Measurements from ENCODE around the gene TRIM9. TPM values are rescaled to one million over a fixed set of nuclear protein-coding genes. Genes with fewer than 3 reads are reported as not detected.

The TRIM9 gene
- total and polyA plus RNA-seq, 4 experiments from 2014 or later = 0.05 to 0.55 (median 0.44) TPM; not detected in 1

GRCh38 chr14:51004801-51005526, 89.9 kb downstream of the TRIM9 start:
- intact Hi-C loops (cut with micrococcal nuclease) = no loop called here
- no peak for DNase-seq
- Histone ChIP-seq H3K9me3 (ENCODE audit: control insufficient read depth in 1 of 2, low read length in 2 of 2) (no peaks in the 10 kb centered on the region), H3K4me3 (ENCODE audit: low read length in 2 of 2) (no peak overlapping the region), H3K4me1 (ENCODE audit: insufficient read depth, low read length) (no peaks in the 10 kb centered on the region), H3K27me3 (ENCODE audit: insufficient read depth, low read length) (peaks cover 4% of the 10 kb centered on the region), H3K27ac (ENCODE audit: low read depth, low read length) (no peak overlapping the region), H3K36me3 (ENCODE audit: insufficient read depth, low read length) (no peaks in the 10 kb centered on the region)
- ChIA-PET CTCF (ENCODE audit: partially characterized antibody) (no interaction called here), POLR2A (ENCODE audit: partially characterized antibody) (no interaction called here)
- Mint-ChIP-seq H3K4me1 (no peaks in the 10 kb centered on the region), H3K27me3 (peaks cover 3 to 6% of the 10 kb centered on the region in 2 donors), H3K36me3 (no peaks in the 10 kb centered on the region), H3K9me3 (no peaks in the 10 kb centered on the region), H3K4me3 (no peak overlapping the region), H3K27ac (no peak overlapping the region)

- CTCF ChIA-PET (ENCODE audit: partially characterized antibody) = no interaction called here
Observed at GRCh38 chr14:51004352-51004800, 90.5 kb downstream of the TRIM9 start.

DNA sequence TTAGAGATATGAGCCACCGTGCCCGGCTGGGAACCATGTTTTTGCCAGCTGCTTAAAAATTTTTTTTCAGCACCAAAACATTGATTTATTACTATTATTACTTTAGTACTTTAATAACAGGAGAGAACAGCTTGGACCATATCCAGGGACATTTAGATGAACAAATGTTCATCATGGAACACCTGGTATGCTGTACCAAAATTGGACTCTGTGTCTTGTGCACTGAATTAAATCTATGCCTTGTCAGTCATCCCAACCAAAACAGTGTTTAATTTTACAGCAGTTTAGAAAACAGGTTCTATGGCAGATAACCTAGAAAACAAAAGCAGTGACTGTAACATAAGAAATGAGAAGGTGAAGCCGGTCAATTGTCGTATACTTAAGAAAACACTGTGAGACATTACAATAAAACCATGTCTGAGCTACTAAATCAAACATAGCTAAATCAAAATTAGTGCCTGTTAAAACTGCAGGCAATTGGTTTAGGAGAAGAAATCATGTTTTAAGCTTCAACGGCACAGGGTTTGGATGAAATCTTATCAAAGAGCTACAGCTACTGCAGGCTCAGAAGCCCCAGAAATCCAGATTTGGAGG, 92.4 kb downstream of the TRIM9 start:
- no peaks in the 10 kb centered on the region for H3K4me1 Mint-ChIP-seq
- no peaks in the 10 kb centered on the region for H3K9me3 Mint-ChIP-seq
- H3K27ac Mint-ChIP-seq = no peak overlapping the region
- no peaks in the 10 kb centered on the region for H3K4me1 ChIP-seq (ENCODE audit: insufficient read depth, low read length)
- H3K36me3 Mint-ChIP-seq = no peaks in the 10 kb centered on the region
- ChIA-PET POLR2A (ENCODE audit: partially characterized antibody) (no interaction called here), CTCF (ENCODE audit: partially characterized antibody) (no interaction called here)
- no peak overlapping the region for H3K4me3 ChIP-seq (ENCODE audit: low read length in 2 of 2)
- H3K4me3 Mint-ChIP-seq = no peak overlapping the region
- H3K36me3 ChIP-seq (ENCODE audit: insufficient read depth, low read length) = no peaks in the 10 kb centered on the region
- no peaks in the 10 kb centered on the region for H3K9me3 ChIP-seq (ENCODE audit: control insufficient read depth in 1 of 2, low read length in 2 of 2)
- H3K27ac ChIP-seq (ENCODE audit: low read depth, low read length) = no peak overlapping the region
- DNase-seq = no peak
- intact Hi-C loops (cut with micrococcal nuclease) = no loop called here
- H3K27me3 Mint-ChIP-seq = peaks cover 5 to 6% of the 10 kb centered on the region in 2 donors
- H3K27me3 ChIP-seq (ENCODE audit: insufficient read depth, low read length) = peaks cover 4% of the 10 kb centered on the region

More at GRCh38 chr14:51004352-51004800, 90.5 kb downstream of the TRIM9 start:
- H3K27me3 ChIP-seq (ENCODE audit: insufficient read depth, low read length) = peaks cover 4% of the 10 kb centered on the region
- intact Hi-C loops (cut with micrococcal nuclease) = no loop called here
- Mint-ChIP-seq H3K36me3 (no peaks in the 10 kb centered on the region), H3K9me3 (no peaks in the 10 kb centered on the region), H3K27ac (no peak overlapping the region), H3K4me1 (no peaks in the 10 kb centered on the region), H3K27me3 (peaks cover 3 to 6% of the 10 kb centered on the region in 2 donors), H3K4me3 (no peak overlapping the region)
- H3K9me3 ChIP-seq (ENCODE audit: control insufficient read depth in 1 of 2, low read length in 2 of 2) = no peaks in the 10 kb centered on the region
- H3K27ac ChIP-seq (ENCODE audit: low read depth, low read length) = no peak overlapping the region
- H3K4me3 ChIP-seq (ENCODE audit: low read length in 2 of 2) = no peak overlapping the region
- H3K4me1 ChIP-seq (ENCODE audit: insufficient read depth, low read length) = no peaks in the 10 kb centered on the region
- POLR2A ChIA-PET (ENCODE audit: partially characterized antibody) = no interaction called here
- no peak for DNase-seq
- no peaks in the 10 kb centered on the region for H3K36me3 ChIP-seq (ENCODE audit: insufficient read depth, low read length)

GRCh38 chr14:51000566-51000965, 94.3 kb downstream of the TRIM9 start:
- H3K4me1 ChIP-seq (ENCODE audit: insufficient read depth, low read length) = no peaks in the 10 kb centered on the region
- no peak overlapping the region for H3K27ac ChIP-seq (ENCODE audit: low read depth, low read length)
- Mint-ChIP-seq H3K27ac (no peak overlapping the region), H3K36me3 (no peaks in the 10 kb centered on the region), H3K27me3 (peaks cover 4% of the 10 kb centered on the region in 2 donors), H3K9me3 (no peaks in the 10 kb centered on the region), H3K4me1 (no peaks in the 10 kb centered on the region), H3K4me3 (no peak overlapping the region)
- no peak overlapping the region for H3K4me3 ChIP-seq (ENCODE audit: low read length in 2 of 2)
- intact Hi-C loops (cut with micrococcal nuclease) = no loop called here
- H3K36me3 ChIP-seq (ENCODE audit: insufficient read depth, low read length) = no peaks in the 10 kb centered on the region
- no peak for DNase-seq
- ChIA-PET POLR2A (ENCODE audit: partially characterized antibody) (interaction anchor here (1.0 kb wide), 1 partner anchor 12 kb away, joined by 3 read pairs; no protein-coding TSS in a partner anchor), CTCF (ENCODE audit: partially characterized antibody) (no interaction called here)
- H3K9me3 ChIP-seq (ENCODE audit: control insufficient read depth in 1 of 2, low read length in 2 of 2) = no peaks in the 10 kb centered on the region
- peaks cover 4% of the 10 kb centered on the region for H3K27me3 ChIP-seq (ENCODE audit: insufficient read depth, low read length)

DNA sequence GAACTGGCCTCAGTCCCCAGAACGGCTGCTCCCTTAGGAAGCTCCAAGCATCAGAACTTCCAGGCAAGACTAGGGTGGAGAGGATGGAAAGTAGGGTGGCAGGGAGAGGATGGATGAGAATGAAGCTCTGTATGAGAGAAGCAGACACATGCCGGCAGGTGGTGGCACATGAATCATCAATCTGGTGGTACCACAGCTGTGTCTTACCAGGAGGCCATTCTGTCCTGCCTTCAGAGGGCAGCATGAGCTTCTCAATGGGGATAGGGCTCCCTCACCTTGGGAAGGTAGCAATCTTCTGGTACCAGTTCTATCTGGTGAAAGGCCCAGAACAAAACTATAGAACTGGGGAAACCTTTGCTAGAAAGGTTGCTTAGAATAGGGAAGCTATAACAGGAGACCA, 95.2 kb downstream of the TRIM9 start:
- POLR2A ChIA-PET (ENCODE audit: partially characterized antibody) = interaction anchor here (1.0 kb wide), 1 partner anchor 11 kb away, joined by 3 read pairs; no protein-coding TSS in a partner anchor
- H3K4me3 Mint-ChIP-seq = no peak overlapping the region
- CTCF ChIA-PET (ENCODE audit: partially characterized antibody) = no interaction called here

GRCh38 chr14:50998612-50999011, 96.3 kb downstream of the TRIM9 start:
- no peaks in the 10 kb centered on the region for H3K9me3 ChIP-seq (ENCODE audit: control insufficient read depth in 1 of 2, low read length in 2 of 2)
- no peak overlapping the region for H3K27ac ChIP-seq (ENCODE audit: low read depth, low read length)
- no peak for DNase-seq
- Mint-ChIP-seq H3K27me3 (peaks cover 3 to 7% of the 10 kb centered on the region in 2 donors), H3K4me3 (no peak overlapping the region), H3K9me3 (no peaks in the 10 kb centered on the region), H3K36me3 (no peaks in the 10 kb centered on the region), H3K4me1 (no peaks in the 10 kb centered on the region), H3K27ac (no peak overlapping the region)
- CTCF ChIA-PET (ENCODE audit: partially characterized antibody) = no interaction called here
- POLR2A ChIA-PET (ENCODE audit: partially characterized antibody) = no interaction called here
- H3K27me3 ChIP-seq (ENCODE audit: insufficient read depth, low read length) = peaks cover 4% of the 10 kb centered on the region
- no peak overlapping the region for H3K4me3 ChIP-seq (ENCODE audit: low read length in 2 of 2)
- H3K36me3 ChIP-seq (ENCODE audit: insufficient read depth, low read length) = no peaks in the 10 kb centered on the region
- H3K4me1 ChIP-seq (ENCODE audit: insufficient read depth, low read length) = no peaks in the 10 kb centered on the region
- intact Hi-C loops (cut with micrococcal nuclease) = no loop called here

More for the DNA sequence above, 95.2 kb downstream of the TRIM9 start:
- Histone ChIP-seq H3K27me3 (ENCODE audit: insufficient read depth, low read length) (peaks cover 4% of the 10 kb centered on the region), H3K4me1 (ENCODE audit: insufficient read depth, low read length) (no peaks in the 10 kb centered on the region), H3K4me3 (ENCODE audit: low read length in 2 of 2) (no peak overlapping the region), H3K36me3 (ENCODE audit: insufficient read depth, low read length) (no peaks in the 10 kb centered on the region), H3K9me3 (ENCODE audit: control insufficient read depth in 1 of 2, low read length in 2 of 2) (no peaks in the 10 kb centered on the region), H3K27ac (ENCODE audit: low read depth, low read length) (no peak overlapping the region)
- no peak for DNase-seq
- Mint-ChIP-seq H3K4me1 (no peaks in the 10 kb centered on the region), H3K36me3 (no peaks in the 10 kb centered on the region), H3K9me3 (no peaks in the 10 kb centered on the region), H3K27ac (no peak overlapping the region), H3K27me3 (peaks cover 4% of the 10 kb centered on the region in 2 donors)
- intact Hi-C loops (cut with micrococcal nuclease) = no loop called here

DNA sequence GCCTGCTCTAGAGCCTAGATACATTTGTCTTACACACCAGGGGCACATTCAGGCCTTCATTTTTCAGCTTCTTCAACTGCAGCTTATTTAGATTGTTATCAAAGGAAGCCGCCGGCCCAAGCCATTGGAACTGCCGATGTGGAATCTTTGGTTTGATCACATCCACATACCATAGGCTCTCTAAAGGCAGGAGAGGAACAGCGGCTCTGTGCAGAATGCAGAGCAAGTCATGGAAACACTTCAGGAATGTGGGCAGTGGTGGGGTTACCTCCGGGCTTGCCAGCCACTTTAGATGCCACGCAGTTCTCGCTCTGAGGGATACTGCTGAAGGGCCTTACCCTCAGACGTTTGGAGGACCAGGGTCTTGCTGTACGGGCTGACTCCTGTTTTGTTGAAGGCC, 97.2 kb downstream of the TRIM9 start:
- Mint-ChIP-seq H3K4me3 (no peak overlapping the region), H3K27me3 (peaks cover 2 to 8% of the 10 kb centered on the region in 2 donors), H3K27ac (no peak overlapping the region), H3K9me3 (no peaks in the 10 kb centered on the region), H3K4me1 (no peaks in the 10 kb centered on the region), H3K36me3 (no peaks in the 10 kb centered on the region)
- H3K27me3 ChIP-seq (ENCODE audit: insufficient read depth, low read length) = no peaks in the 10 kb centered on the region
- H3K4me3 ChIP-seq (ENCODE audit: low read length in 2 of 2) = no peak overlapping the region
- DNase-seq = no peak
- no peaks in the 10 kb centered on the region for H3K9me3 ChIP-seq (ENCODE audit: control insufficient read depth in 1 of 2, low read length in 2 of 2)
- ChIA-PET CTCF (ENCODE audit: partially characterized antibody) (no interaction called here), POLR2A (ENCODE audit: partially characterized antibody) (no interaction called here)
- H3K36me3 ChIP-seq (ENCODE audit: insufficient read depth, low read length) = no peaks in the 10 kb centered on the region
- no peak overlapping the region for H3K27ac ChIP-seq (ENCODE audit: low read depth, low read length)
- H3K4me1 ChIP-seq (ENCODE audit: insufficient read depth, low read length) = no peaks in the 10 kb centered on the region
- intact Hi-C loops (cut with micrococcal nuclease) = no loop called here
